Liver (tissue), 9 donors: ENCODE measurements around the gene RHOU. TPM values are rescaled to one million over a fixed set of nuclear protein-coding genes. Genes with fewer than 3 reads are reported as not detected.

ENCODE experiments used
- DNase-seq: peaks from one replicate; pipeline ENCODE4 v3.0.0-alpha.2; 2017; ENCODE audit warnings: low spot score
- H3K27ac ChIP-seq, 2 donors: one replicate each; pipeline ENCODE4 v1.7.0; 2013; ENCODE audit warnings: inconsistent platforms in 2 of 2, low read length in 2 of 2, control low read depth in 1 of 2, low read depth in 1 of 2, mild to moderate bottlenecking in 1 of 2
- H3K27me3 ChIP-seq, 4 donors: one replicate each; pipeline versions ENCODE4 v1.6.1 to v1.7.0; 2013; ENCODE audit warnings: low read length in 3 of 4, inconsistent platforms in 1 of 4, mild to moderate bottlenecking in 1 of 4, moderate library complexity in 1 of 4; ENCODE audit not compliant: control insufficient read depth in 4 of 4, insufficient read depth in 4 of 4
- H3K36me3 ChIP-seq, 4 donors: one replicate each; pipeline versions ENCODE4 v1.6.1 to v1.7.0; 2013; ENCODE audit warnings: low read length in 3 of 4, mild to moderate bottlenecking in 3 of 4, low read depth in 1 of 4, moderate library complexity in 1 of 4; ENCODE audit not compliant: control insufficient read depth in 4 of 4, insufficient read depth in 3 of 4
- H3K4me1 ChIP-seq, 4 donors: one replicate each; pipeline versions ENCODE4 v1.6.1 to v1.7.0; 2013; ENCODE audit warnings: low read length in 3 of 4, mild to moderate bottlenecking in 3 of 4, moderate library complexity in 1 of 4; ENCODE audit not compliant: control insufficient read depth in 4 of 4, insufficient read depth in 4 of 4
- H3K4me3 ChIP-seq, 3 donors: one replicate each; pipeline versions ENCODE4 v1.6.1 to v1.7.0; 2013; ENCODE audit warnings: low read length in 3 of 3, control low read depth in 1 of 3, low read depth in 1 of 3, mild to moderate bottlenecking in 1 of 3
- H3K9ac ChIP-seq, 2 donors: one replicate each; pipeline ENCODE4 v1.7.0; 2013; ENCODE audit warnings: low read length in 2 of 2, mild to moderate bottlenecking in 2 of 2, moderate library complexity in 2 of 2, control low read depth in 1 of 2, low read depth in 1 of 2
- H3K9me3 ChIP-seq, 4 donors: one replicate each; pipeline versions ENCODE4 v1.6.1 to v1.7.0; 2013; ENCODE audit warnings: low read length in 3 of 4; ENCODE audit not compliant: control insufficient read depth in 4 of 4
- CTCF ChIP-seq: fragments of 150-350 bp; IDR thresholded peaks from 2 replicates; pipeline ENCODE4 v1.5.1; 2017; ENCODE audit warnings: improper control_type of control experiment, low read depth, low read length; ENCODE audit not compliant: missing input control
- EGR1 ChIP-seq, 2 donors: IDR thresholded peaks; 2 replicates each; pipeline ENCODE4 v1.6.1; 2016 to 2018; ENCODE audit warnings: antibody characterized with exemption in 2 of 2, low read depth in 2 of 2
- FOXA1 ChIP-seq: IDR thresholded peaks from 2 replicates; pipeline ENCODE4 v1.6.1; 2016; ENCODE audit warnings: antibody characterized with exemption
- FOXA2 ChIP-seq: IDR thresholded peaks from 2 replicates; pipeline ENCODE4 v1.6.1; 2016; ENCODE audit warnings: antibody characterized with exemption
- GABPA ChIP-seq, 2 donors: IDR thresholded peaks in 1 of 2; conservative IDR thresholded peaks in 1 of 2; 2 replicates each; pipeline ENCODE4 v1.6.1; 2016; ENCODE audit warnings: antibody characterized with exemption in 2 of 2, mild to moderate bottlenecking in 1 of 2, moderate library complexity in 1 of 2
- HNF4A ChIP-seq, 2 donors: conservative IDR thresholded peaks; 2 replicates each; pipeline ENCODE4 v1.6.1; 2016; ENCODE audit warnings: antibody characterized with exemption in 2 of 2, mild to moderate bottlenecking in 2 of 2
- HNF4G ChIP-seq: IDR thresholded peaks from 2 replicates; pipeline ENCODE4 v1.6.1; 2016; ENCODE audit warnings: antibody characterized with exemption
- JUND ChIP-seq, 2 donors: IDR thresholded peaks; 2 replicates each; pipeline ENCODE4 v1.6.1; 2016; ENCODE audit warnings: antibody characterized with exemption in 2 of 2
- NR2F2 ChIP-seq: IDR thresholded peaks from 2 replicates; pipeline ENCODE4 v1.6.1; 2016; ENCODE audit warnings: antibody characterized with exemption
- RAD21 ChIP-seq, 2 donors: IDR thresholded peaks; 2 replicates each; pipeline ENCODE4 v1.6.1; 2016; ENCODE audit warnings: antibody characterized with exemption in 2 of 2, mild to moderate bottlenecking in 2 of 2
- REST ChIP-seq: IDR thresholded peaks from 2 replicates; pipeline ENCODE4 v1.6.1; 2016; ENCODE audit warnings: antibody characterized with exemption, mild to moderate bottlenecking
- RXRA ChIP-seq, 2 donors: IDR thresholded peaks; 2 replicates each; pipeline ENCODE4 v1.6.1; 2017 to 2018; ENCODE audit warnings: antibody characterized with exemption in 2 of 2, mild to moderate bottlenecking in 1 of 2
- SP1 ChIP-seq: IDR thresholded peaks from 2 replicates; pipeline ENCODE4 v1.6.1; 2018; ENCODE audit warnings: antibody characterized with exemption, mild to moderate bottlenecking
- TAF1 ChIP-seq: conservative IDR thresholded peaks from 2 replicates; pipeline ENCODE4 v1.6.1; 2016; ENCODE audit warnings: antibody characterized with exemption, mild to moderate bottlenecking
- YY1 ChIP-seq: IDR thresholded peaks from 2 replicates; pipeline ENCODE4 v1.6.1; 2016; ENCODE audit warnings: antibody characterized with exemption, mild to moderate bottlenecking
- WGBS: extraction: QIAGEN DNeasy Blood & Tissue Kit; methylation state at CpG from one replicate; pipeline ENCODE4 v1.1.7; 2013; 5-methylcytosine and 5-hydroxymethylcytosine counted together
- polyA plus RNA-seq, 2 donors: library from polyadenylated mRNA; stranded (reverse) in 1 of 2; unstranded in 1 of 2; fragments of 200-250 nt in 1 of 2; fragments of >200 nt in 1 of 2; fragmentation: Nextera tagmentation in 1 of 2; extraction: Ambion mirVana in 1 of 2; gene quantifications; one replicate each; pipeline versions ENCODE4 v1.2.1 to v1.2.3, GENCODE V29; 2013 to 2015
- total RNA-seq, 2 donors: library from RNA; depleted of rRNA; stranded (reverse); fragments of >200 nt; gene quantifications; one replicate each; pipeline ENCODE4 v1.2.3, GENCODE V29; 2014
- TF ChIP-seq, protein P1 (sequence below): IDR thresholded peaks from 2 replicates; pipeline ENCODE4 v1.6.1; 2016; ENCODE audit warnings: antibody characterized with exemption
- TF ChIP-seq, protein P2 (sequence below): IDR thresholded peaks from 2 replicates; pipeline ENCODE4 v1.6.1; 2016; ENCODE audit warnings: antibody characterized with exemption
- TF ChIP-seq, protein P3 (sequence below): IDR thresholded peaks from 2 replicates; pipeline ENCODE4 v1.6.1; 2016; ENCODE audit warnings: antibody characterized with exemption
- donor health status: healthy.
- donor health status: healthy.
- donor health status: healthy.
- donor health status: healthy.
- donor health status: healthy.

RHOU gene
- total and polyA plus RNA-seq, 4 donors: 6.4 to 12.0 (median 11.6) TPM

DNA sequence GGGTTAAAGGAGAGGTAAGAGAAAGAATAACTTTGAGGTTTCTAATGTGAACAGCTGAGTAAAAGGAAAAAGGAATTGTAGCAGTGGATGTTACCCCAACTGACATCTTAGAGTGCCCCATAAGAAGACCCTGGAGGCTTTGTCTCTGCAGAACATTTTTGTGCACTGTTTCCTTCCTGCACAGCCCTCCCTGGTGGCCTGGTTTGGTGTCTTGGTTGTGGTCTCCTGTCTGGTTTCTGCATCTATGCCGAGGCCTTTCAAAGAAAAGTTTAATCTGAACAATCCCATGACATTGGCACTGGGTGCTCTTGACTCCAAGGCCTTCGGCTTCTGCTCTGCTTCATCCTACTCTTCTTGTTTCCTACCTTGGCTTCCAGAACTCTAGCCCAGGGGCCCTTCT lies 57.8 kb downstream of the RHOU start:
- Histone ChIP-seq H3K9me3 (no peaks in the 10 kb centered on the region), H3K27me3 (no peaks in the 10 kb centered on the region)
- no peak for DNase-seq

More for the DNA sequence above, 57.8 kb downstream of the RHOU start:
- Histone ChIP-seq H3K27ac (no peak overlapping the region), H3K9ac (no peak overlapping the region), H3K36me3 (no peaks in the 10 kb centered on the region), H3K4me1 (no peaks in the 10 kb centered on the region), H3K4me3 (no peak overlapping the region)
- TF ChIP-seq, protein P1, sequence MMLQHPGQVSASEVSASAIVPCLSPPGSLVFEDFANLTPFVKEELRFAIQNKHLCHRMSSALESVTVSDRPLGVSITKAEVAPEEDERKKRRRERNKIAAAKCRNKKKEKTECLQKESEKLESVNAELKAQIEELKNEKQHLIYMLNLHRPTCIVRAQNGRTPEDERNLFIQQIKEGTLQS: no peak
- TF ChIP-seq YY1 (no peak), JUND (IDR thresholded peaks at IDR 0.05) (no peak), RXRA (IDR thresholded peaks at IDR 0.05) (no peak), SP1 (no peak), RAD21 (IDR thresholded peaks at IDR 0.05) (no peak), CTCF (no peak), HNF4A (conservative IDR thresholded peaks at IDR 0.05) (no peak), HNF4G (no peak), FOXA1 (no peak), REST (no peak), TAF1 (no peak), NR2F2 (no peak), FOXA2 (no peak), EGR1 (IDR thresholded peaks at IDR 0.05; ENCODE audit: low read depth in 2 of 2) (no peak), GABPA (IDR thresholded peaks at IDR 0.05 in 1 of 2, conservative IDR thresholded peaks at IDR 0.05 in 1 of 2) (no peak)
- TF ChIP-seq, protein P2, sequence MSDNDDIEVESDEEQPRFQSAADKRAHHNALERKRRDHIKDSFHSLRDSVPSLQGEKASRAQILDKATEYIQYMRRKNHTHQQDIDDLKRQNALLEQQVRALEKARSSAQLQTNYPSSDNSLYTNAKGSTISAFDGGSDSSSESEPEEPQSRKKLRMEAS: no peak
- TF ChIP-seq, protein P3, sequence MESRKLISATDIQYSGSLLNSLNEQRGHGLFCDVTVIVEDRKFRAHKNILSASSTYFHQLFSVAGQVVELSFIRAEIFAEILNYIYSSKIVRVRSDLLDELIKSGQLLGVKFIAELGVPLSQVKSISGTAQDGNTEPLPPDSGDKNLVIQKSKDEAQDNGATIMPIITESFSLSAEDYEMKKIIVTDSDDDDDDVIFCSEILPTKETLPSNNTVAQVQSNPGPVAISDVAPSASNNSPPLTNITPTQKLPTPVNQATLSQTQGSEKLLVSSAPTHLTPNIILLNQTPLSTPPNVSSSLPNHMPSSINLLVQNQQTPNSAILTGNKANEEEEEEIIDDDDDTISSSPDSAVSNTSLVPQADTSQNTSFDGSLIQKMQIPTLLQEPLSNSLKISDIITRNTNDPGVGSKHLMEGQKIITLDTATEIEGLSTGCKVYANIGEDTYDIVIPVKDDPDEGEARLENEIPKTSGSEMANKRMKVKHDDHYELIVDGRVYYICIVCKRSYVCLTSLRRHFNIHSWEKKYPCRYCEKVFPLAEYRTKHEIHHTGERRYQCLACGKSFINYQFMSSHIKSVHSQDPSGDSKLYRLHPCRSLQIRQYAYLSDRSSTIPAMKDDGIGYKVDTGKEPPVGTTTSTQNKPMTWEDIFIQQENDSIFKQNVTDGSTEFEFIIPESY: no peak
- WGBS: 90% methylated on average over 2 of the region's 2 CpGs
